HG03175 (cell line): ENCODE measurements around the gene PEMT.
"Not testable (repeated sequence)": the region's sequence is repeated elsewhere in the genome, so short reads cannot be mapped to it uniquely, and the experiment has no call there.

Experiments used
- ATAC-seq: cut with Tn5 transposase; IDR thresholded peaks from one replicate; pipeline ENCODE4 v1.9.1; 2021; ENCODE audit warnings: mild to moderate bottlenecking, moderate library complexity; ENCODE audit not compliant: unreplicated experiment

The PEMT gene, protein sequence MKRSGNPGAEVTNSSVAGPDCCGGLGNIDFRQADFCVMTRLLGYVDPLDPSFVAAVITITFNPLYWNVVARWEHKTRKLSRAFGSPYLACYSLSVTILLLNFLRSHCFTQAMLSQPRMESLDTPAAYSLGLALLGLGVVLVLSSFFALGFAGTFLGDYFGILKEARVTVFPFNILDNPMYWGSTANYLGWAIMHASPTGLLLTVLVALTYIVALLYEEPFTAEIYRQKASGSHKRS

DNA sequence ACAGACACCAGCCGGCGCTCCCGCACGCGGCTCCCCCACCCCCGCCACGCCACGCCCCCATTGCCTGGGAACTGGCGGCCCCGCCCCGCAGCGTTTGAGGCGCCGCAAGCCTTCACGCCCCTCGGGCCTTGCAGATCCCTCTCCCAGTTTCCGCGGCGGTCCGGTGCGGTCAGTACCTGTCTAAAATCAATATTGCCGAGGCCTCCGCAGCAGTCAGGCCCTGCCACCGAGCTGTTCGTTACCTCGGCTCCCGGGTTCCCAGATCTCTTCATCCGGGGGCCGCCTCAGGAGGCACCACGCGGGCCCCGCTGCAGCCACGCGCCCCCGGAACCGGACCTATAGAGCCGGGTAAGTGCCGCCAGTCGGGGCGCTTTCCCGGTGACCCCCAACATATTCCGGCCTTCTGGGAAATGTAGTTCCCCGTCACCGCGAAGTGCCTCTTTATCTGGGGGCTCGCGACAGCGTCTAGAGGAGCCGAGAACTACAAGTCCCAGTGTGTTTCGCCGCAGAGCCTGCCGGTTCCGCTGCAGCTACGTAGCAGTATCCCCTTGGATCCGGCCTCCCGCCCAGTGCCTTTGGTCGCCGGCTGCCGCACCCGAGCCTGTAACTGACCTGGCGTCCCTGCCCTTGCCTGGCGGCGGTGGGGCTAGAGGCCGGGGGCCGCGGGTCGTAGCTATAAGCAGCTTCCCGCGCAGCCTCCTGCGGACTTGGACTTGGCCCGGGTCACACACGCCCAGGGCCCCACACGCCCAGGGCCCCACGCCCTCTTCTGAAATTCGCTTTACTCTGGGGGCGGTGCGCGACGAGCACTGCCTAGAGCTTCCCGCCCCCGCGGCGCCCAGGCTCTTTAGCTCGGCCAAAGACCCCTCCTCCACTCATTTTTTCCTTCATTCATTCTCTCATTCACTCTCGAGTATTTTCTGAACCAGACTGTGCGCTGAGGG, at the start of gene PEMT:
Gene PEMT (minus strand): TSS at position 354 of the 944 bp plus-strand sequence. CDS start 82 bp downstream, at position 272.
- ATAC-seq: peak; percentile 92

DNA sequence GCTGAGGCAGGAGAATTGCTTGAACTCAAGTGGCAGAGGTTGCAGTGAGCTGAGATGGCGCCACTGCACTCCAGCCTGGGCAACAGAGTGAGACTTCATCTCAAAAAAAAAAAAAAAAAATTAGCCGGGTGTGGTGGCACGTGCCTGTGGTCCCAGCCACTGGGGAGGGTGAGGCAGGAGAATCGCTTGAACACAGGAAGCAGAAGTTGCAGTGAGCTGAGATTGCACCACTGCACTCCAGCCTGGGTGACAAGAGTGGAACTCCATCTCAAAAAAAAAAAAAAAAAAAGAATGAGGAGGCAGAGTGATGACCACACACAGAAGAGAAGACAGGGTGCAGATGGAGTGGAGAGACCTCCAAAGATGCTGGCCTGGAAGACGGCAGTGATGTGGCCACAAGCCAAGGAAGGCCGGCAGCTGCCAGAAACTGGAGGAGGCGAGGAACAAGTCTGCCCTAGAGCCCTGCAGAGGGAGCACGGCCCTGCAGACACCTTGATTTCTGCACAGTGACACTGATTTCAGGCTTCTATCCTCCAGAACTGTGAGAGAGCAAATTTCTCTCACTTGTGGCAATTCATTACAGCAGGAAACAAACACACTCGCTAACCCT, 48.3 kb upstream of the PEMT start:
- ATAC-seq: not testable (repeated sequence)

DNA sequence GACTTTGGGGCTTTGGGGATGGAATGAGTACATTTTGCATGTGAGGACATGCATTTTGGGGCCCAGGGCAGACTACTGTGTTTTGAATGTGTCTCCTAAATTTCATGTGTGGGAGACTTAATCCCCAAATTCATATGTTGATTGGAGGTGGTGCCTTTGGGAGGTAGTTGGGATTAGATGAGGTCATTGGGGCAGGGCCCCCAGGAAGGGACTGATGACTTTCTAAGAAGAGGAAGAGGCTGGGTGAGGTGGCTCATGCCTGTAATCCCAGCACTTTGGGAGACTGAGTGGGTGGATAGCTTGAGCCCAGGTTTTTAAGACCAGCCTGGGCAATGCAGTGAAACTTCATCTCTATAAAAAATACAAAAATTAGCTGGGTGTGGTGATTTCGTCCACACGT, 47.0 kb upstream of the PEMT start:
- ATAC-seq: no peak

DNA sequence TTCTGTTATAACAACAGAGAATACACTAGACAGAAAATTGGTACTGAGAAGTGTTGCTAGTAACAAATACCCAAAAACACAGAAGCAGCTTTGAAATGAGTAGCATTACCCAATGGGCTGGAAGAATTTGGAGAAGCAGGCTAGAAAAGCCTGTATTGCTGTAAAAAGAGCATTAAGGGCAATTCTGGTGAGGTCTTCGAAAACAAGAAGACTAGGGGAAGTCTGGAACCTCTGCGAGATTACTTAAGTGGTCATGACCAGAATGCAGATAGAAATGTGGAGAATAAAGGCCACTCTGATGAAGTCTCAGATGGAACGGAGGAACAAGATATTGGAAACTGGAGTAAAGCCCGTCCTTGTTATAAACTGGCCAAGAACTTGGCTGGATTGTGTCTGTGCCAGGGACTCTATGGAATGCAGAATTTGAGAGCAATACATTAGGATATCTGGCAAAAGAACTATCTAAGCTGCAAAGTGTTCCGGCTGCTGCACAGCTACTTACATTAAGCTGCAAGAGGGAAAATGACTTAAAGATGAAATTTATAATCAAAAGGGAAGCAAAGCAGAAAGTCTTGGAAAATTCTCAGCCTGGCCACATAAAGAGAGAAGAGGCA, 44.9 kb upstream of the PEMT start:
- ATAC-seq: no peak

DNA sequence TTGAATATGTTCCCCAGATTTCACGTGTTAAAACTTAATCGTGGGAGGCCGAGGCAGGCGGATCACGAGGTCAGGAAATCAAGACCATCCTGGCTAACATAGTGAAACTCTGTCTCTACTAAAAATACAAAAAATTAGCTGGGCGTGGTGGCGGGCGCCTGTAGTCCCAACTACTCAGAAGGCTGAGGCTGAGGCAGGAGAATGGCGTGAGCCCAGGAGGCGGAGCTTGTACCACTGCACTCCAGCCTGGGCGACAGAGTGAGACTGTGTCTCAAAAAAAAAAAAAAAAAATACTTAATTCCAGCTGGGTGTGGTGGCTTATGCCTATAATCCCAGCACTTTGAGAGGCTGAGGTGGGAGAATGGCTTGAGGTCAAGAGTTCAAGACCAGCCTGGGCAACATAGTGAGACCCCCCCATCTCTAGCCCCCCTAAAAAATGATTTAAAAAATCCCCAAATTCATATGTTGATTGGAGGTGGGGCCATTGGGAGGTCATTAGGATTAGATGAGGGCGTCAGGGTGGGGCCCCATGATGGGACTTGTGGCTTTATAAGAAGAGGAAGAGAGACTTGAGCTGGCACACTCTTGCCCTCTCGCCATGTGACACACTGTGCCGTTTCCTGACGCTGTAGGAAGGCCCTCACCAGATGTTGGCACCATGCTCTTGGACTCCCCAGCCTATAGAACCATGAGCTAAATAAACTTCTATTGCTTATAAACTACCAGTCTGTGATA, 44.2 kb upstream of the PEMT start:
- not testable (repeated sequence) for ATAC-seq

DNA sequence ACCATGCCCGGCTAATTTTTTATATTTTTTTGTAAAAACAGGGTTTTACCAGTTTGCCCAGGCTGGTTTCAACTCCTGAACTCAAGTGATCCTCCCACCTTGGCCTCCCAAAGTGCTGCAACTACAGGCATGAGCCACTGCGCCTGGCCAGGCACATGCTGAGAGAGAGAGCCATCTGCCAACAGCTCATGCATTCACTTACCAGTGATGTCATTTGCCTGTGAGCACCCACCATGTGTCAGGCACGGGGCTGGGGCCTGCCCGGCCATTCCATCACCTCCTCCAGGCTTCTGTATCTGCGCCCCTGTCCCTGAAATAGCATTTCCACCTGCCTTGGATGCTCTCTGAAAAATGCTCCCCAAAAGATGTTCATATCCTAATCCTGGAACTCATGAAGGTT, 43.6 kb upstream of the PEMT start:
- ATAC-seq: no peak

DNA sequence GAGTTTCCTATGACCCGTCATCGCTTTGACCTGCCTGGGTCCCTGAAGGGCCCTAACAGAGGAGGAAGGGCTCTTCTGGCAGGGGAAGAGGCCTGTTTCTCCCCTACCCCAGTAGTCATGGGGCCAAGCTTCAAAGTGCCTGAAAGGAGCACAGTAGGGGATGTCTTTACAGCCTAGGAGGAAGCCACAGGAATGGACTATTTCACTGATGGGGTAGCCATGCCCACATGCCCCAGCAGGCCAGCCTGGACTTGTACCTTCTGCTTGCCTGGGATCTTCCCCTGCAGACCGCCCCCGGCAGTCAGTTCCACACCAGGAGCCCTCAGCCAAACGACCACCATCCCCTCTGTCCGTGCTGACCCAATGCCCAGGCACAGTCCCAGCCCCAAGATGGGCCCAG, 41.8 kb upstream of the PEMT start:
- no peak for ATAC-seq

DNA sequence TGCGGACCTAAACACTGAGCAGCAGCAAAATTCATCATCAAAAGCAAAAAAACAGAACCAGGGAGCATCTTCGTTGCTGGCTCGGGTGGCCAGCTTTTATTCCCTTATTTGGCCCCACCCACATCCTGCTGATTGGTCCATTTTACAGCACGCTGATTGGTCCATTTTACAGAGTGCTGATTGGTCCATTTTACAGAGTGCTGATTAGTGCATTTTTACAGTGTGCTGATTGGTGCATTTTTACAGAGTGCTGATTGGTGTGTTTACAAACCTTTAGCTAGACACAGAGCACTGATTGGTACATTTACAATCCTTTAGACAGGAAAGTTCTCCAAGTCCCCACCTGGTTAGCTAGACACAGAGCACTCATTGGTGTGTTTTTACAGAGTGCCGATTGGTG, 41.2 kb upstream of the PEMT start:
- not testable (repeated sequence) for ATAC-seq

DNA sequence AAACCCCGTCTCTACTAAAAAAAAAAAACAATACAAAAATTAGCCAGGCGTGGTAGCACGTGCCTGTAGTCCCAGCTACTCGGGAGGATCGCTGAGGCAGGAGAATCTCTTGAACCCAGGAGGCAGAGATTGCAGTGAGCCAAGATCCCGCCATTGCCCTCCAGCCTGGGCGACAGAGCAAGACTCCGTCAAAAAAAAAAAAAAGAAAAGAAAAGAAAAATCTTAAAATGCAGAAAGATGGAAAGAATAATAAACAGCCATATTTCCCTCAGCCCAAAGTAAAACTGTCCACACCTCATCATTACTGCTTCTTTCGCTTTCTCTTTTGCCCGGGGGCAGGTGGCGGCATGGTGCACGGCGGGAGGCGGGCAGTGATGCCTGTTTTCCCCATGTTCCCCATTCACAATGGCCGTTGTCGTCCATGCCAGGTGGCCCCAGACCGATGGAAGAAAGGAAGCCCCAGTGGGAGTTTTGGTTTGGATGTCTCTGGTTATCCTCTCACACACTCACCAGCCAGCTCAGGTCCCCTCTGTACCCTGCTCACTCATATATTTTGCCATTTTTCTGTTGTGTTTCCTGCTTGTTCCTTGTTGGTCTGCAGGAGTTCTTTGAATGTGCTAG, 37.0 kb upstream of the PEMT start:
- ATAC-seq: peak; percentile 55

DNA sequence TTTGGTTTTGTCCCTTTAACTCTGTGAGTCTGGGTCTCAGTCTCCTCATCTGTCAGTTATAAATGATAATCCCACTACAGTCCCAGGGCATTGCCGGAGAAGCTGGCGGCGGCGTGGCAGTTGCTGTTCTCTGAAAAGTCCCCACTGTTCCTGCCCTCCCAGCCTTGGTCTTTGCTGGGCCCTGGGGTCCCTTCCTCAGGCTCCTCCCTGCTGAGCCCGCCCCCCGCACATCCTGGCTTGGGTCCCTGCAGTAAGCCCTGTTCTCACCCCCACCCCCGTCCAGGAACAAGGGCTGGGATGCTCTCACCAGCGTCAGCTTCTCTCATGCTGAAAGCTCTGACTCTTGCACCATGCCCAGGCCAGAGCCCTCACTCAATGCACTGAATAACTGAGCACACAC, 35.3 kb upstream of the PEMT start:
- ATAC-seq: no peak

DNA sequence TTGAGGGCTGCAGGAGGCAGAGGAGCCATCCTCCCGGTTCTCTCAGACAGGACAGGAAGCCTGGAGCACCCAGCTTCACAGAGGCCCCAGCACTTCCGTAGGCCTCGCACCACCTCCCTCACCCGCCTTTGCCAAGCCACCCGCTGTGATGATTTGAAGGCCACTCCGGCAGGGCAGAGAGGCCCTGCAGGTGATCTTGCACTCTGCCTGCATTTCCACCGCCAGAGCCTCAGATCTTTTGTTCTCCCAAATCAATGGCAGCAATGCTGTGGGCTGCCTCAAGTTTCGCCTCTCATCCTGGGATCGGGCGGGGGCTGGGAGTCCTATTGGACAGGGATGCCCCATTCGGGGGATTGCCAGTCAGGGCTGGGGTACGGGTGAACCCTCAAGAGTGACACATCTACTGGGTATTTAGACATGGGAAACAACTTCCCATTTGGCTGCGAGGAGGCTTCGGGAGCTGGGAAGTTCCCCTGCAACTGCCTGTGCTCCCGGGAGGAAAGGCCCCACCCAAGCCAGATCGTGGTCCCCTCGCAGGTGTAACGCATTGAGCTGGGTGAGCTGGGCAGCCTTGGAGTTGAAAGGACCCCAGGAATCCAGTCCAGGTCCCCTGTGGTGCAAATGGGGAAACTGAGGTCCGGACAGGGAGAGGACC, 34.8 kb upstream of the PEMT start:
- ATAC-seq: no peak

DNA sequence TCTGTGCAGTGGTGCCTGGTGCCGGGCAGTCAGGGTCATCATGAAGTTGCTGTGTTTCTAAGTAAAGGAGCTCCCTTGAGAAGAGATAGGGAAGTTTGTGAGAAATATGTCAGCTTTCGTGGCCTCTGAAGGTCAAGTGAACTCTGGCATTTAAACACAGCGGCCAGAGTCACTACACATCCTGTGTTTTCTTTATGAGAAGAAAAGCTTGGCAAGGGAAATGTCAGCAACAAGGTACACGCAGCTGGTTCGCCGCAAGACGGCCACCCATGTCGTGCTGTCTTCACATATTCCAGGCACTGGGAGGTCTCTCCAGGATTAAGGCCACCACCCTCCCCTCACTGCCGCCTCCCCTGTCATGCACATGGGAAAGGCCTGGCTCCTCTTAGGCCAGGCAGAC, 33.2 kb upstream of the PEMT start:
- no peak for ATAC-seq

DNA sequence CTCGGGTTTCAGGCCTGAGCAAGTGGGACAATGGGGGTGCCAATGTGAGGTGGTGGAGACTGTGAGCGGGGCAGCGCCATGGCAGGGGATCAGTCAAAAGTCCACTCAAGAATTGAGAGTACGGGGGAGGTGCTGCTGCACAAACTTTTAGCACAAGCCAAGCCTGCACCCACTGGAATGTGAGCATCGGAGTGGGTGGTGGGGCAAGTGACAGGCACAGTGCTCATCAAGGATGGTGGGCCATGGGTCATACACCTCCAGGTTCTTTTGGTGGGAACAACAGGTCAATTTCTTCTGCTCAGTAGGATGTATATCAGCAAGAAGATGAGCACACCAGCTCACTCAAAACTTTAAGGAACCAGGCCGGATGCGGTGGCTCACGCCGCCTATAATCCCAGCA, 32.4 kb upstream of the PEMT start:
- ATAC-seq: no peak

DNA sequence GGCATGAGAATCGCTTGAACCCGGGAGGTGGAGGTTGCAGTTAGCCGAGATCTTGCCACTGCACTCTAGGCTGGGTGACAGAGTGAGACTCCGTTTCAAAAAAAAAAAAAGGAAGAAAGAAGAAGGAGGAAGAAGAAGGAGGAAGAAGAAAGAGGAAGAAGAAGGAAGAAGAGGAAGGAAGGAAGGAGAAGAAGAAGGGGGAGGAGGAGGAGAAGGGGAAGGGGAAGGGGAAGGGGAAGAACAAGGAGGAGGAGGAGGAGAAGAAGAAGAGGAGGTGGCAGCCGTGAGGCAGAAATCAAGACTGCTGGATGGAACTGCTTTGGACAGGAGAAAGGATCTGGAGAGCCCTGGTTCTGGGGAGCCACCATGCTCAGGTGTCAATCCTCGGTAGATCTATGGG, 29.7 kb upstream of the PEMT start:
- no peak for ATAC-seq

DNA sequence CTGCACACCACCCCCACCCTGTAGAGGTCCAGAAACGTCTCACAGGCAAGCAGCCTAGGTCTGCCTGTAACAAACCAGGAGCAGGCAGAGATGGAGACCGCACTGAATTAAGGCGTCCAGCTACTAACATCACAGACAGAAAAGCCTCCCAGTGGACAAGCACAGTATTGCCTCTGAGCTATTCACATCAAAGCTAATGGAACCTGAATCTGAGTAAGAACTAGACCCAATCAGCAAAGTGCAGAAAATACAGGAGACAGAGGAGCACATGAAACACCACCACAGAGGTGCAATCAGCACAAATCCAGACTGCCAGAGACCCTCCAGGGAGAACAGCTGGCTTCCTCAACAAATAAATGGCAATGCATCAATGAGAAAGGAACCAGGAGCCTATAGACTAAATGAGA, 22.2 kb upstream of the PEMT start:
- no peak for ATAC-seq

DNA sequence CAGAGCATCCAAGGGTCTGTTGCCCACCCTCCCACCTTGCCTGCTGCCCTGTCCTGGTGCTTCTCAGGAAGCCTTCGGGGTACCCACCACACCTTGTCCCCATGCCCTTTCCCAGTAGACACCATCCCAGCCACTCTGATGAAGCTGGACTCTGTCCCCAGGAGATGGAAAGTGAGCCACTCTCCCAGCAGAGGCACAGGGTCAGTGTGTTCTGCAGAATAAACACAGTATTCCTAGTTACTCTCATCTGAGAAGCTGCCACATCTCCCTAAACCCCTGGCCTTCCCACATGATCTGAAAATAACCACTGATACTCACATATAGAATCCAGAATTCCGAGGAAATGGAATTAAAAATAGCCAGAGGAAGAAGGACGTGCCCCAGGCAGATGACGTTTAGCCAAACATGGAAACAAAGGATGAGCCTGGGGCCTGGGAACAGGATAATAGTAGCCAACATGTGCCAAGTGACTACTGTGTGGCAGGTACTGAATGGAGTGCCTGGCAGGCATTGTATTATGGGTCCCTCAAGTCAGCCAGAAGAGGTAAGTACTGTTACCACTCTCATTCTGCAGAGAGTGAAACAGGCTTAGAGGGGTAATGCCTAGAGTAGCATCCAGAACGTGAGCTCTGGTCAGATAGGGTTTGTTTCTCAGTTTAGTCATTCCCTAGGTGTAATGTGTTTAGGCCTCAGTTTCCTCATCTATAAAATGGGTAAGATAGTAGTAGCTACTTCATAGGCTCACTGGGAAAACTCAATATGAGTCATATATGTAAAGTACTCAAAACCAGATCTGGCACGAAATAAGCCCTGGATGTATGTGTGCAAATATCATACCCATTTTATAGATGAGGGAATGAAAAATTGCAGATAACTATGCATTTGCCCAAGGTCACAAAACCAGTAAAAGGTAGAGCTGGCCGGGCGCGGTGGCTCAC, 20.8 kb upstream of the PEMT start:
- ATAC-seq: no peak

DNA sequence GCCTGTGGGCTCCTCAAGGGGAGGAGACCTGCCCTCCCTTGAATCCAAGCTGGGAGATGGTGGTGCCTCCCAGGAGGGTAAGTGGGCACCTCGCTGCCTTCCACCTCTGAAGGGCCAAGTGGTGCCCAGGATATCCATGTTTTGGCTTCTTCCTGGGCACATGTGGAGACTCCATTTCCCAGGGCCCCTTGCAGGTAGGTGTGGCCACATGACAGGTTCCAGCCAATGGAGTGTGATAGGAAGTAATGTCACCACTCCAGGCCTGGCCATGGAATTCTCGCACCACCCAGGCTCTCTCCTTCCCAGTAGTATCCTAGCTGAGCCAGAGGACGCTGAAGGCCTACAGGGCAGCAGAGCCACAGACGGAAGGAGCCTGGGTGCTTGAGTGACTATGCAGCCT, 17.6 kb upstream of the PEMT start:
- no peak for ATAC-seq

DNA sequence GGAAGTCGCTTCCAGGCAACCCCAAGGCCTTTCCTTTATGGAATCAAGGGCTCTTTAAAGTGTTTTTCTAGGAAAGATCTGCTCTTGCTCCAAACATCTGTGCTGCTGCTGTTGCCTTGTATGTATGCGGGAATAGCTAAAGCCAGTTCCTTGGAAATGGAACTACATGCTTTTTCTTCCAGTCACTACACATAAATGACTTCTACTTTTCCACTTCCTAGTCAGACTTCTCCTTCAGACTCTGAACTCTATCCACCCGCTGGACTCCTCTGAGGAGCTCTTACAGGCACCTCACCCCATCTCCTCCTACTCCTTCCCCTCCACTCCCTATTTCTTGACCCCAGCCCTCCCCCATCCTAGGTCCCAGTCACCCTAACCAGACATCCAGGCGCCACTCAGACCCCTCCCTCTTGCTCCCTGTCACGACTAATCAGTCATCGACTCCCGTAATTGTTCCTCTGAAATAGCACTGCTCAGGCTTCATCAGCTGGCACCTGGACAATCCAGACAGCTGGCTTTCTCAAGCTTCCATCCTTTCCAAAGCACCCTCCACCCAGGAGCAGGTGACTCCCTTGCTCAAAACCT, 15.0 kb upstream of the PEMT start:
- no peak for ATAC-seq
